ENCODE data around the gene ADRA2B. TPM values are rescaled to one million over a fixed set of nuclear protein-coding genes. Genes with fewer than 3 reads are reported as not detected.
"Not testable (repeated sequence)": the region's sequence is repeated elsewhere in the genome, so short reads cannot be mapped to it uniquely, and the experiment has no call there.

ADRA2B gene
- total RNA-seq, 1 experiment from 2014 or later = not detected

DNA sequence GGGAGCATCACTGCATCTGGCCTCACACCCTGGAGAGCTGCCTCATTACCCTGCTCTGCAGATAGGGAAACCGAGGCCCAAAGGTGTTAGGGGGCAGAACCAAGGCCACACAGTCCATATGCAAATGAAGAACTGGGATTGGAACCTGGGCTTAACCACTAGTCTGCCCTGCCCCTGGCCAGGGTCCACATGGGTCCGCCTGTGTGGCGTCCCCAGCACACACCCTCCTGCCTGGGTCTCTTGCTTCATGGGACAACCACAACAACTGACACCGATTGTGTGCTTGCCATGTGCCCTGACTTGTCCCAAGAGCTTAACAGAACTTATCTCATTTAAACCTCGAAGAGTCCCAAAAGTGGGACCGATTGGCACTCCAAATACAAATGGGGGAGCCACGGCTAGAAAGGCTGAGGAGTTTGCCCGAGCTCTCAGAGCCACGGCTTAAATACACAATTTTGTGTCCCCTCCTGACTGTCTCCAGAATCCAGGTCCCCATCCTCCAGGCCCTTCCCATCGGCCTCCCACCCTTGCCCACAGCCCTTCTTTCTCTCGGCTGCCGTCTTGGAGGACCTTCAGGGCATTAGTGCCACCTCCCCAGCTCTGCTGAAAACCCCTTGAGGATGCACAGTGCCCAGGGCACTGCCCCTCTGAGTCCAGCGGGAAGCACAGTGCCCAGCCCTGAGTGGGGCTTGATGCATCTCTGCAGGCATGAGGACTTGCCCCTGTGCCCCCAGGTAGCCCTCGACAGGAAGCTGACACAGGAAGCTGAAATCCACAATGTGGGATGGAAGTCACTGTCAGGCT lies 34.6 kb upstream of the ADRA2B start:
- DNase-seq (ENCODE audit: low read depth) = no peak

DNA sequence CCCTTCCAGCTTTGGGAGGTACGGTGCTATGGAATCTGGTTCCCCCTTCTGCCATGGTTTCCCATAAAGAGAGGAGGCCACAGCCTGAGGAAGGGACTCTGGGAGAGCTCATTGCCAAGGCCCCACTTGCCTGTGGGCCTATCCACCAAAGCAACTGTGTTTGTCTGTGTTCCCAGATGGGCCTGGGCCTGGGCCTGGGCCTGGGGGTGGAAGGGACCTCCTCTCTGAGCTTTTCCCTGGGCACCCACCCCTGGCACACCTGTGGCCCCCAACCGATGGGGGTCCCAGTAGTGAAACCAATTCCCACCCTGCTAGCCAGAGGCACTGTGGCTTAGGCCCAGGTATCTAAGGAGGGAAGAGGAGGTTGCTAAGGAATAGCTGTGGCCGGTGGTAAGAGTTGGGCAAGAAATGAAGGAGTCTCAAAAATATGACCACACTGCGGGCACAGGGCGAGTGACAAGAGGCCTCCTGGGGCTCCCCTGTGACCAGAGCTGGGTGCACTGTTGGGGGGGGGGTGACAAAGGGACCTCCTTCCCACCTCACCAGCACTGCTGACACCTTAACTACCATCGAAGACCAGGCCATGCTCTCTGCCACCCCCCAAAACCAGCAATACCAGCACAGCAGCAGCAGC lies 33.8 kb upstream of the ADRA2B start:
- no peak for DNase-seq (ENCODE audit: low read depth)

DNA sequence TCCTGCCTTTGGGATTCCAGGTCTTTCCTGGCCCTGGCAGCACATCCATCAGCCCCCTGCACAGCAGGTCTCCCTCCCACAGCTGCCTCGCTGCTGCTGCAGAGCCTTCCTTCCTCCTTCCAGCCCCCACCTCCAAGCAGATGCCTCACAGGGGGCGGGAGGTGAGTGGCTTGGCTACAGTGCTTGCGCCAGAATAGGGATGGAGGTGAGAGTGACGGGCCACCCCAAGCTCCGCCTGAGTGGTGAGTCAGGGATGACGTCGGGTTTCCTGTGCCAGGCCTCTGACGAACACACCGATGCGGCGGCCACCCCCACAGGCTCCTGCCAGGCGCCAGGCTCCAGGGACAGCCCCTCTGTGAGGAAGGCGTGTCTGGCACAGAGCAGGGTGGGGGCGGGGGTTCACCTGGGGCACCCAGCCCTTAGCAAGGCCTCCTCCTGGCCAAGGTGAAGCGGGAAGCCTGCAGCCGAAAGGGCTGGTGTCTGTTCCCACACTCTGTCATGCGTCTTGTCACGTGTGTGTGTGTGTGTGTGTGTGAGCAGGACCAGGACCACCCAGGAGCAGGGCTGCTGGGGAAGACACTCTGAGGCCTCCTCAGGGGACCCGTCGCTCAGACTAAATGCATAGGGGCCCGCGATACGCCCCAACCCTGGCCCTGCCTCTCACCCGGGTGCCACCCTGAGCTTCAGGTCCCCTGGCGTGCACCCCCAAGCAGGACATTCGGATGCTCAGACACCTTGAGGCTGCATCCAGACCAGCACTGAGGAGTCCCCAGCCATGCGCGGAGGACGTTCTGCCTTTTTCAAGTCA lies 32.2 kb upstream of the ADRA2B start:
- DNase-seq (ENCODE audit: low read depth) = peak; percentile 92

DNA sequence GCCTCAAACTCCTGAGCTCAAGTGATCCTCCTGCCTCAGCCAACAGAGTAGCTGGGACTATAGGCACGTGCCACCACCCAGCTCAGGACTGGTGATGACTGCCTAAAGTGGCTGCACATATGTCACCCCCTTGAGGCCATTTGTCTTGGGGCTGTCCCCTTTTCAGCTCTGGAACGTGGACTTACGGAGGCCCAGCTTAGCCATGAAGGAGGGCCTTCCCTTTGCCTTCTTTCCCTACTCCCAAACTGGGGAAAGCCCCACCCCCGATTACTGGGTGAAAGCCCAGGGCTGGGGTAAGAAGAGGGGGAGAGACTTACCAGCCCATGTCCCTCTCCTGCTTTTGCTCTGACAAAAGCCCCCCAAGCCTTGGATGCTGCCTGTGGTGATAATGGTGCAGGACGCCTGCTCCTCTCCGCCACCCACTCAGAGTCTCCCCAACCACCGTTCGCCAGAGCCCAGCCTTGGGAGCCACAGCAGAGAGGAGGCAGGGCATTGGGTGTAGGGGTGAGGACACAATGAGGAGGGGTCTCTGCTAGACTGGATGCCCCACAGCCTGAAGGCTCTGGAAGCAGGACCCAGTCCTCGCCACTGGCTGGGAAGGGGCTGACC lies 31.3 kb upstream of the ADRA2B start:
- no peak for DNase-seq (ENCODE audit: low read depth)

DNA sequence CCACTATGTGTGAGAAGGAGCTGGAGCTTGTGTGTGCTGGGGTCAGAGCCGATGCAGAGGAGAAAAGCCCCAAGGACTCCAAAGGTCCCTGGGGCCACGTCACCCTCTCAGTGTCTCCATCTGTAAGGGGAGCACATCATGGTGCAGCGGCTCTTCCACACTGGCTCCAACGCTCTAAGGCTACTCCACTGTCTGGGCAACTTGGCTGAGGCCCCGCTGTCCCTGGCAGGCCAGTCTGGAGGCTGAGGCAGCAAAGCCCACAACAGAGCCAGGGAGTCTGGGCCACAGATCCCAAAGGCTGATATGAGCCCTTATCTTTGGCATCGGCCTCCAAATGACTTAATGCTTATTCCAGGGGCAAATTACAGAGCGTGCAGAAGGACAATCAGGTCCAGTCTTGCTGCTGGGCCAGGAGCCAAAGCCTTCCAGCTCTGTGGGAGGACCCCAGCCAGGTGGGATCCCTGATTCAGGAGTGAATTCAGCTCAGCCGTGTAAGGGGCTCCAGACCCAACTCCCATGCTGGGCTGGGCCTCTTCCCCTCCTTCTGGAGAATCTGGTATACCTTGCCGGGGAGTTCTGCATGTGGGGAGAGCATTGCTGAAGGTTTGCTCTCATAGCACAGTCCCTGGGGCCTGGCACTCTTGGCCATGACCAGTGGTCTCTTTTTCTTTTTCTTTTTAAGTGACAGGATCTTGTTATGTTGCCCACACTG lies 30.7 kb upstream of the ADRA2B start:
- DNase-seq (ENCODE audit: low read depth) = peak; percentile 75

DNA sequence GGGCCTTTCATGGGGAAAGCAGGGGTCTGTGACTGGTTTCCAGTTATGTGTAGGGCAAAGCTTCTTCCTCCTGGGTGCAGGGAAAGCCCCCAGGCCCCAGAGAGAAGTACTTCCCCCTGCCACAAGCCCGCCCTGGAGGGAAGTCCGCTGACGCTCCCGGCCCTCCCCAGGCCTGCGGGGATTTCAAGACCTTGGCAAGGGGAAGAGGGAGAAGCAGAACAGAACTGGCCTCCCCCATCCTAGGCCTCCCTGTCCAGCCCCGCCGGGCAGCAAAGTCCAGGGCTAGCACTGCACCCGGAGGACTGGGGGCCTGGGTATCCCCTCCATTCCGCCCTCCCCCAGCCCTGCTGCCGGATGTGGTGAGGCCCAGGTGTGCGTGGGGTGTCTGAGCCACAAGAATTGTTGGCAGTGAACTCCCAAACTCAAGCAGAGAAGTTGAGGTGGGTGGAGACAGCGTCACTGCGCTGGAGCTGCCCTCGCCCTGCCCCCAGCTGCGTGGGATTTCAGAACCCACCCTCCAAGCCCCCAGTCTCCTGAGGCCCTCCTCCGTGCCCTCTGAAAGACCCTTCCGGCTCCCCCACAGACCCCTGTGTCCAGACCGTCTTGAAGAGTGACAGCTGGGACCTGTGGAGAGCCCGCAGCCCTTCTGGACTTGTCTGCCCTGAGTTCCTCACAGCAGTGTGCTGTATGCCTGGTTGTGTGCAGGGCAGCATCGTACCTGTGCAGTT lies 29.9 kb upstream of the ADRA2B start:
- peak; percentile 63 for DNase-seq (ENCODE audit: low read depth)

DNA sequence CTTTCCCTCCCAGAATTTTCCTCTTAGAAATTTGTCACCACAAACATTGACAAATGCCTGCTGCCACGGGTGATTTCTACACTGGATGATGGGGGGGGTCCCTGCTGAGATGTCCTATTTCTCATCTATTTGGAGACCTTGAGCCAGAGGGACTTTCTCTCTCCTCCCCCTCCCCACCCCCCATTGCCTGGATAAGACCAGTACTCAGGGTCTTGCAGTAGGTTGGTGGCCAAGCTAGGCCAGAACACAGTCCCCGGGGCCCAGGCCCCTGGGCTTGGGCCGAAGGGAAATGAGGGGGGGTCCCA lies 29.4 kb upstream of the ADRA2B start:
- no peak for DNase-seq (ENCODE audit: low read depth)

DNA sequence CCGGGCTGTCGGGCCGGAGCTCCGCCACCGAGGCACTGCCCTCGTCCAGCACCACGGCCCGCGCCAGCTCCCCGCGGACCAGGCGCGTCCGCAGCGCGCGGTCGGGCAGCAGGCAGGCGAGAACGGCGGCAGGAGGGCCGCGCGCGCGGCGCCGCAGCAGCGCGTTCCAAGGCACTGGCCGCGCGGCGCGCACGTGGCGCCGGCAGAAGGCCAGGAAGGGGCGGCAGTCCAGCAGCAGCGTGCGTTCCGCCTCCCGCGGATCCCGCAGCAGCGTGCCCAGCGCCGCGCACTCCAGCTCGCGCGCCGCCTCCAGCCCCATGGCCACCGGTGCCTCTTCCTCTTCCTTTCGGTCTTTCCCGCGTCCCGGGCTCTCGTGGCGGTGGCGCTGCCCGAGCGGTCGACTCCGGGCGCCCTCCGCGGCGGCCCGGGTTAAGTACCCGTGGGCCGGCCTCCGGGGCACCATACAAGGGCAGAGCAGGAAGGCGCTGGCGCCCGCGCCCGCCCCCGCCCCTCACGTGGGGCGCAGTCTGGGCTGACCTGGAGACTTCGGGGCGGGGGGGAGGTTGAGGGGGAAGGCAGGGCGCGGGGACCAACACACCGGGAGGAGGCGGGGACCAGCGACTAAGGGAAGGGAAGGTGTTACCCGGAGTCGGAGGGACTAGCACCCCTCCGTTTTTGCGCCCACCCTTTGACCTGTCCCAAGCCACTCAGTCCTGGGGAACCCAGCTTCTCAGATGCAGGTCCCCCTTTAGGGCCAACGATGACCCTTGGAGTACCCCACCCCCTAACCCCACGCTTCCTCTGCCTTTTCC lies 28.9 kb upstream of the ADRA2B start, which contains the start of gene DUSP2:
DUSP2 (minus strand) TSS at position 405 of the 812 bp plus-strand sequence; CDS start at position 319, 86 bp downstream.
- peak; percentile 83 for DNase-seq (ENCODE audit: low read depth)

DNA sequence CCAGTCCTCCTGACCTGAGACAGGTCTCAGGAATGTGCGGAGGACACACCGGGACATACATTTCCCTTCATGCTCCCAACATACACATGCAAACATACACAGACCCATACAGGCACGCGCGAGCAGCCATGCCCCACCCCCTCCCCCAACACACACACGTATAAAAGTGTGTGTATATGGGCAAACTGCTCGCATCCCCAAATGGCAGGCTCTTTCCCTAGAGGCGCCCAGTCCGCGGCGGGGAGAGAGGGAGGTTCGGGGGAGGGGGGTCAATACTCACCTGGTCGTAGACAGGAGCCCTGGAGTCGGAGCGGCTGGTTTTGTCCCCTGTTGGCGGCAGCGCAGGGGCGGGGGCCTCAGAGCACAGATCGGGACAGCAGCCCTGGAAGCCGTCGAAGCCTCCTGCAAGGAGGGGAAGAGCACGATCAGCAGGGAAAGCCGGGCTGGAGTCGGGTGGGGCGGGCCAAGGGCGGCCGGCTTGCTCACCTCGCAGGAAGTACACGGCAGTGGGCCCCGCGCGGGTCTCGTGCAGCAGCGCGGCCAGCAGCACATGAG lies 28.2 kb upstream of the ADRA2B start:
- no peak for DNase-seq (ENCODE audit: low read depth)

DNA sequence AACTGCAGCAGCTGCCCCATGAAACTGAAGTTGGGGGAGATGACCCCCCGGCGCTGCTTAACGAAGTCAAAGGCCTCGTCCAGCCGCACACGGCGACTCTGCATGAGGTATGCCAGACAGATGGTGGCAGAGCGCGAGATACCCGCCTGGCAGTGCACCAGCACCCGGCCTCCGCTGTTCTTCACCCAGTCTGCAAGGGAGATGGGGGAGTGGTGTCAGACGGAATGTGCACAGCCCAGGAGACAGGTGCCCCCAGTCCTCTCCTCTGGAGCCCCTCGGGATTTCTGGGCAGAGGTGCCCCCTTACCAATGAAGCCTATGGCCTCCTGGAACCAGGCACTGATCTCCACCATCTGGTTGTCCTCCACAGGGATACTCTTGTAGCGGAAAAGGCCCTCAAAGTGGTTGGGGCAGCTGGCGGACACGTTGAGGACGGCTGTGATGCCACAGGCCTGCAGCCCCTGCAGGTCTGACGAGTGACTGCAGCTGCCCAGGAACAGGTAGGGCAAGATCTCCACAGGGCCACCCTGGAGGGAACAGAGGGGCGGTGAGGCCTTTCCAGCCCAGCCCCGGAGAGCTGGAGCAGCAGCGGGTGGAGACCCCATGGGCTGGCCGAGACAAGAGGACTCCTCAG lies 27.6 kb upstream of the ADRA2B start:
- no peak for DNase-seq (ENCODE audit: low read depth)

DNA sequence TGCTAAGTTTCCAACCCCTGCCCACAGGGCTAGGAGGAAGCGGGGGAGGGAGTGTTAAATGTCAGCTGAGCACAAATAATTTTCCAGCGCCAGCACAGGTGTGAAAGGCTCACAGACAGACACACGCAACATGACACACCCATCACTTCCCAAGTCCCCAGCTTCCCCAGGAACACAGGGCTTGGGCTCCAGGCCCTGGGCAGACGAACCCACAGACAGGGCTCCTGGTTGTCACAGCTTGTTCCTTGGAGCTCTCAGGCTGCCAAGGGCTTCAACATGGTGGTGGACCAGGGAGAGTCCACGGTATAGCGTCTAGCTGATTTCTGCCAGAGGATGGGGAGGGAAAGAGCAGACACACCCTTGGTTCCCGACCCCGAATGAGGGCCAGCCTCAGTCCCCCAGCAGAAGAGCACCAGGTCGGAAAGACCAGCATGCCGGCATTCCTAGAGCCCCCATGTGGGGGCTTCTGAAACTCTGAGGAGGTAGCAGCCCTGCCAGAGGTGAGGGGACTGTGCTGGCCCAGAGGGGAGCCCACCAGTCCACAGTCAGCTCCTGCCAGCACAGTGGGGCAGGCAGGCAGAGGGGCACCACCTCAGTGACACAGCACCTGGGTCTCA lies 27.0 kb upstream of the ADRA2B start:
- DNase-seq (ENCODE audit: low read depth) = no peak

DNA sequence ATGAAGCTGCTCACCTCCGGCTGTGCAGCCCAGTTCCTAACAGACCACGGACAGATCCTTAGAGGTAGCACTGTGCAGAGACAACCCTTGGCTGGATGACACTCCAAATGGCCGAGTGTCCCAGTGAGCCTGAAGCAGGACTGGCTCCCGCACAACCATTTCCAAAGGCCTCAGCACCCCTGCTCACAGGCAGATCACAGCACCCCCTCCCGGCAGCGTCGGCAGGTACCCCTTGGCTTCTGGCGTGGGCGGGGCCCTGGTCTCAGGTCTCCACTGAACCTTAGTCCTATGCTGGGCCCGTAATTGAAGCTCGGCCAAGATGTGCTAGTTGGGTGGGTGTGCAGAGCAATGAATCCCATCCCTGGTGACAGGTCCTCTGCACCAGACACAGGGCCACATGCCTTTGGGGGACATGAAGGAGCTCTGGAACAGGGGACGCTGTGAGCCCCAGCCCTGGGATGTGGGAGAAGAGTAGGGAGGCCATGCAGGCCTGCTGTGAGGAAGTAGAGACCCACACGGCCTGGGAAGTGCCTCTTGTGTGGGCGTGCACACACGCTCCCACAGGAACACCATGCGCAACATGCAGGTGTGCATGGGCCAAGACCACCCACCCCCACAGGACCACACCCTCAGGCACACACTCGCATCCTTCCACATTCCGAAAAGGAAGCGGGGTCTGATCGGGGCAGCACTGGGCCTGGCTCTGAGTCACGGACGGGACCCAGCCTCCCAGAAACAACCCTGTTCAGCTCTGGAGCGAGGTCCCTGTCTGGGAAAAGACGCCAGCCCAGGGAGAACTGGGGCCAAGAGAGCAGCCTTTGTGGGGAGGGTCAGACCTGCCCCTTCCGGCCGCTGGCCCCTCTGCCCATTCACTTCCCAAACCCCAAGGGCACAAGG lies 26.1 kb upstream of the ADRA2B start:
- DNase-seq (ENCODE audit: low read depth) = peak; percentile 28

DNA sequence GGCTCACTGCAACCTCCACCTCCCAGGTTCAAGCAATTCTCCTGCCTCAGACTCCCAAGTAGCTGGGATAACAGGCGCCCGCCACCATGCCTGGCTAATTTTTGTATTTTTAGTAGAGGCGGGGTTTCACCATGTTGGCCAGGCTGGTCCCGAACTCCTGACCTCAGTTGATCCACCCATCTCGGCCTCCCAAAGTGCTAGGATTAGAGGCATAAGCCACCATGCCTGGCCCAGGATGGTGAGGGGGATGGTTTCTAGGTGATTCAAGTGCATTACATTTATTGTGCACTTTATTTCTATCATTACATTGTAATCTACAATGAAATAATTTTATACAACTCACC lies 25.2 kb upstream of the ADRA2B start:
- not testable (repeated sequence) for DNase-seq (ENCODE audit: low read depth)

DNA sequence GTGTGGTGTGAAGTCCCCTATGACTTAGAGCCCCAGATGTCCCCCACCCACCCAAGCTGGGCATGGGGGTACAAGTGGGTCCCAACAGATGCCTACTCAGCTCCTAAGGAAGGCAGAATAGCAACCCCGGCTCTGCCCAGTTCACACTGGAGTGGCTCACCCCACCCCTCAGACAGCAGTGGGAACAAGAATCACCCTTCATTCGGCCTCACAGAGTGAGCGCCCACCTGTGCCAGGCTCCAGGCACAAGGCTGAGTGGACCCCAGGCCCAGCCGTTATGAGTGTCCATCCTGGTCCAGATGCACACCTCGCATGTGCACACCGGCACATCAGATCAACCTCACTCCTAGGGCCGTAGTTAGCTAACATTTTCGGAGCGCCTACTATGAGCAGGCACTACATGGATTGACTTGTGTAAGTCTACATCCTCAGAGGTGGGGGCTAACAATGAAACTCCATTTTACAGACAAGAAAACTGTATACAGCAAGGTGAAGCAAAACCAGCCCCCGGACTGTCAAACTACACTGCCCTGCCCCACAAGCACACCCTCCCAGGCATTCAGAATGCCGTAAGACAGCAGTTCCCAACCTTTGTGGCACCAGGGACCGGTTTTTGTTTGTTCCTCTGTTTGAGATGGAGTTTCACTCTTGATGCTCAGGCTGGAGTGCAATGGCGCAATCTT lies 24.7 kb upstream of the ADRA2B start:
- no peak for DNase-seq (ENCODE audit: low read depth)

DNA sequence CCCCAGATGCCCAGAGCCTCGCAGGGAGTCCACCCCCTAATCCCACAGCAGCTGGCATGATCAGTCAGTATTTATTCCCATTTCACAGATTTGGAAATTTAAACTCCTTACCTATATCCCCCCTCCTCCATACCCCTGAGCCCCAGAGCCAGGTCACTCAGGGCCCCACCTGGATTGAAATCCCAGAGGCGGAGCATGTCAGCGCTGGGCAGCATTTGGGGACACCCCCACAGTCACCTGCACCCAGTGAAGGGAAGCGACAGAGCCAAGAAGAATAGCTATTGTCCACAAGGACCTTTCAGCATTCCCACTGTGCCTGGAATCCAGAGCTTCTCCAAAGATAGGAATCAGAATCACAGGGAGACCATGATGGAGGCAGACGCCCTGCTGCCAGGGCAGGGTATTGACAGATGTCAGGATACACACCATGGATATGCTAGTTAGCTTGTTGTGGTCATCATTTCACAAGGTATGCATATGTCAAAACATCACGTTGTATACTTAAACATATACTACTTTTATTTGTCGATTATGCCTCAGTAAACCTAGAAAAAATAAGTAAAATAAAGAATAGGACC lies 22.9 kb upstream of the ADRA2B start:
- DNase-seq (ENCODE audit: low read depth) = no peak

DNA sequence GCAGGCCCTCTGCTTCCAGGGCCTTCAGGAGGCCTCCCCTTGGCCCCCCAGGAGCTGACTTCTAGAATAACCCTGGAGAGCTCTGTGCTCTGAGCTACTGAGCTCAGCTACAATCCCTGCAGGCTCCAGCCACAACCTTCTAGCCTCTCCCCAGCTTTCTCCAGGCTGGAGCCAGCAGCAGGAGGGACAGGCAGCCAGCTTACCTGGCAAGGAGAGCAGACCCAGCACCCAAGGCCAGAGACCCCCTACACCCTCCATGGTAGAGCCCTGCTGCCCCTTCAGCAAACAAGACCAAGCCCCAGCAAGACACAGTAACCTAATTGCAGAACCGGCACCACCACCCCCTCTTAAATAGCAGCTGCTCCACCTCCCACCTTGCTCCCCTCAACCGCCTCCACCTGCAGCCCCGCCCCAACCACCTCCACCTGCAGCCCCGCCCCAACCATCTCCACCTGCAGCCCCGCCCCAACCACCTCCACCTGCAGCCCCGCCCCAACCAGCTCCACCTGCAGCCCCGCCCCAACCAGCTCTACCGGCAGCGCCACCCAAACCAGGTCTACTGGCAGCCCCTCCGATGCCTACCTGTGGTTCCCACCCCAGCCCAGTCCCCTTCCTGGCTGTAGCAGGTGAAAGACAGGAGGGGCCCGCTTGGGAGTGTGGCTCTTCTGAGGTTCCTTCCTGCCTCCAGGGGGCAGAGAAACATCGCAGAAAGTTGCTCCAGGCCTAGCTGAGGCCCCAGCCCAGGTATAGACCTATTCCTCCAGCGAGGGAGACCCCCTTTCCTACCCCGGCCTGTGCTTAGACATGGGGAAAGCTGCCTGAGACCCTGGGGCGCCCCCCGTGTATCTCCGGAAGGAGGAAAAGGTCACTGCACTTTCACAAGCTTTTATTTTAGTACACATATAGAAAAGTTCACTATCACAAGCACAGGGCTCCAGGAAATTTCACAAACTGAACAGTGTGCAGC lies 22.1 kb upstream of the ADRA2B start, which contains the start of gene ASTL:
ASTL (minus strand) TSS at position 324 of the 967 bp plus-strand sequence; CDS start at position 258, 66 bp downstream.
- peak; percentile 45 for DNase-seq (ENCODE audit: low read depth)

Data from Daoy (cell line).